Mucosa of rectum (tissue), 2 donors: ENCODE measurements around the gene ACAP1.

ENCODE experiments used
- H3K27ac ChIP-seq, 2 donors: one replicate each; pipeline ENCODE4 v1.7.0; 2013; ENCODE audit warnings: inconsistent platforms in 2 of 2, low read depth in 2 of 2, low read length in 2 of 2
- H3K27me3 ChIP-seq, 2 donors: one replicate each; pipeline ENCODE4 v1.7.0; 2013; ENCODE audit warnings: low read length in 2 of 2; ENCODE audit not compliant: control insufficient read depth in 2 of 2, insufficient read depth in 2 of 2
- H3K36me3 ChIP-seq, 2 donors: one replicate each; pipeline ENCODE4 v1.7.0; 2013; ENCODE audit warnings: low read length in 2 of 2; ENCODE audit not compliant: control insufficient read depth in 2 of 2, insufficient read depth in 2 of 2
- H3K4me1 ChIP-seq, 2 donors: one replicate each; pipeline ENCODE4 v1.7.0; 2013; ENCODE audit warnings: low read length in 2 of 2, mild to moderate bottlenecking in 1 of 2; ENCODE audit not compliant: control insufficient read depth in 2 of 2, insufficient read depth in 2 of 2
- H3K4me3 ChIP-seq, 2 donors: one replicate each; pipeline ENCODE4 v1.7.0; 2013; ENCODE audit warnings: low read length in 2 of 2
- H3K9ac ChIP-seq, 2 donors: one replicate each; pipeline ENCODE4 v1.7.0; 2013; ENCODE audit warnings: low read length in 2 of 2, low read depth in 1 of 2, mild to moderate bottlenecking in 1 of 2
- H3K9me3 ChIP-seq, 2 donors: one replicate each; pipeline ENCODE4 v1.7.0; 2013; ENCODE audit warnings: low read length in 2 of 2; ENCODE audit not compliant: control insufficient read depth in 2 of 2
- donor health status: healthy.
- donor health status: Normal muscosa, but diverticular disease.

ACAP1 gene

DNA sequence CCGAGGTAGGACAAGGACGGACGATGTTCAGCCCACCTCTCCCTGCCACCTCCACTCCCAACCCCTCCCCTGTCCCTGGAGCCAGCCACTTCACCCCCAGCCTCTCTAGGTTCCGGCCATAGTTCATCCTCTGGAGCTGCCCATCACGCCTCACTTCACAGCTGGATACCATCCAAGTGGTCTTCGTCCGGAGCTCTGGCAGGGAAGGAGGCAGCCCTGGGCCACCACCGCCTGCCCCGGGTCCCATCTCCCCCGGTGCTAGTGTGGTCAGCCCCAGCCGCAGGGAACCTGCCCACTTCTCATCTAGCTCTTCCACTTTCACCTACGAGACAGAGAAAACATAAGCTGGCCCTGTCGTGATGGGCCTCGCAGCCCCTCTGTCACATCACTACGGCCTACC is 14.9 kb upstream of the ACAP1 start:
- Histone ChIP-seq H3K9me3 (no peaks in the 10 kb centered on the region), H3K27me3 (no peaks in the 10 kb centered on the region), H3K4me3 (no peak overlapping the region), H3K4me1 (peaks cover 0 to 3% of the 10 kb centered on the region in 2 donors), H3K27ac (no peak overlapping the region), H3K9ac (no peak overlapping the region), H3K36me3 (peaks cover 51 to 72% of the 10 kb centered on the region in 2 donors)

GRCh38 chr17:7322520-7323194 is 13.7 kb upstream of the ACAP1 start:
- Histone ChIP-seq H3K27ac (no peak overlapping the region), H3K9me3 (no peaks in the 10 kb centered on the region), H3K9ac (no peak overlapping the region), H3K4me3 (no peak overlapping the region), H3K4me1 (peaks cover 0 to 3% of the 10 kb centered on the region in 2 donors), H3K36me3 (peaks cover 51 to 74% of the 10 kb centered on the region in 2 donors), H3K27me3 (no peaks in the 10 kb centered on the region)

DNA sequence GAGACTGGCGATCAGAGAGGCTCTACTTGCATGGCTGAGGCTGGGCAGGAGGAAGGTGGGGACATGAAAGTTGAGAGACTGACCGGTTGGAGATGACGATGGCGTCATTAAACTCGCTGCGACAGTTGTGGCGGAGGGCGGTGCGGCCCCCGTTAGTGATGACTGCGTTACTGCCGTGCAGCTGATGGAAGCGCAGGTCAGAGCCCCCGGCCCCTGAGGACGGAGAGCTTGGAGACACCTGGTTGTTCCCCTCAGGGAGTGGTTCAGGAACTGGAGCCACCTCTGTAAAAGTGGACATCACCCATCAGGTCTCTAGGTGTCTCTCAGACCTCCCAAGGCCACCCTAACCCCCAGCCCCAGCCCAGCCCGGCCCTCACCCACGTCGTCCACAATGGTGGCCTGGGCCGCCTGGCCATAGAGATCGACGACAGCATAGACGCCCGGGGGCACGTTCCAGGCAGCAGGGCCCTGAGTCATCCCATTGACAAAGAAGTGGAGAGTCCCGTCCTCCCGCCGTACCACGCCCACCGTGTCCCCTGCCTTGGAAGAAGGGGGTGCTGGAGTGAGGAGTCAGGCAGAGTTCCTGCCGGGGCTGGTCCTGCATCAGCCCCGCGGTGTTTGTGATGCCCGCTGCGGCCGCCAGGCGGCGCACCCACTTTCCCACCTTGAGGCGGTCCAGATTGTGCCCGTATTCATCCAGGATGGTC is 12.4 kb upstream of the ACAP1 start:
- Histone ChIP-seq H3K9ac (no peak overlapping the region), H3K4me1 (peaks cover 7 to 14% of the 10 kb centered on the region in 2 donors), H3K27ac (no peak overlapping the region), H3K9me3 (no peaks in the 10 kb centered on the region), H3K27me3 (no peaks in the 10 kb centered on the region), H3K36me3 (peaks cover 47 to 62% of the 10 kb centered on the region in 2 donors), H3K4me3 (no peak overlapping the region)

DNA sequence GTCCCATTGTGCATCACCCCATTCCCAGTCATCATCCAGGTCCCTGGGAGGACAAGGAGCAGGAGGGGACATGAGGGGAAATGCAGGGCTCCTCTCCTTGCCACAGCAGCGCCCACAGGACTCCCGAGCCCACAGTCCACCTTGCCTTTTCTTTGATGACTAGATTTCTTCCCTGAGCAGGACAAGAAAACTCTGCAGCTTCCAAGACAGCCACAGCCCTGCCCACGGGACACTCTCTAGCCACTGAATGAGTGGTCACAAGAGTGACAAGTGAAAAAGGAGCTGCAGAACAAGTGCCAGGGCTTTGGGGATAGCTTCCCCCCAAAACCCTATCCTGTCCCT is 11.9 kb upstream of the ACAP1 start:
- Histone ChIP-seq H3K4me3 (no peak overlapping the region), H3K4me1 (peaks cover 7 to 15% of the 10 kb centered on the region in 2 donors), H3K27me3 (no peaks in the 10 kb centered on the region), H3K9me3 (no peaks in the 10 kb centered on the region), H3K9ac (no peak overlapping the region), H3K27ac (no peak overlapping the region), H3K36me3 (peaks cover 45 to 59% of the 10 kb centered on the region in 2 donors)

- H3K27me3 ChIP-seq = no peaks in the 10 kb centered on the region
- peaks cover 45 to 59% of the 10 kb centered on the region in 2 donors for H3K36me3 ChIP-seq
- H3K9me3 ChIP-seq = no peaks in the 10 kb centered on the region
- no peak overlapping the region for H3K4me3 ChIP-seq
- no peak overlapping the region for H3K9ac ChIP-seq
- H3K27ac ChIP-seq = no peak overlapping the region
- H3K4me1 ChIP-seq = peaks cover 7 to 15% of the 10 kb centered on the region in 2 donors
These were observed 11.2 kb upstream of the ACAP1 start for GRCh38 chr17:7325031-7325528.

DNA sequence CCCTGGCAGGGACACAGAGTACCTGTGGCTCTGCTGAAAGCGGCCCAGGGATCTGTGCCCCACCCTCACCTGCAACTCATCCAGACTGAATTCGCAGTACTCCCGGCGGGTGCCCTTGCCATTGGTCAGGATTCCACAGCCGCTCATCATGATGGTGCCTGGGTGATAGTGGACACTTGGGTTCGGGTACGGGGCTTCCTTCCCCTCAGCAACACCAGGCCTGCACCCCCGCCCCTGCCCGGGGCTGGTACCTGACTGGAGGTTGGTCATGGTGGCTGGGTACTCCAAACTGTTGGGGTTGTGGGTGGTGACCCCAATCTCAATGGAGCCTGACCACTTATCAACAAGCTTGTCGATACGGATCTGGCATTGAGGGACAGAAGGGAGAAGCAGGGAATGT is 10.1 kb upstream of the ACAP1 start:
- no peaks in the 10 kb centered on the region for H3K27me3 ChIP-seq
- peaks cover 7 to 21% of the 10 kb centered on the region in 2 donors for H3K4me1 ChIP-seq
- H3K36me3 ChIP-seq = peaks cover 35 to 49% of the 10 kb centered on the region in 2 donors
- no peaks in the 10 kb centered on the region for H3K9me3 ChIP-seq
- no peak overlapping the region for H3K27ac ChIP-seq
- H3K4me3 ChIP-seq = no peak overlapping the region
- H3K9ac ChIP-seq = no peak overlapping the region

DNA sequence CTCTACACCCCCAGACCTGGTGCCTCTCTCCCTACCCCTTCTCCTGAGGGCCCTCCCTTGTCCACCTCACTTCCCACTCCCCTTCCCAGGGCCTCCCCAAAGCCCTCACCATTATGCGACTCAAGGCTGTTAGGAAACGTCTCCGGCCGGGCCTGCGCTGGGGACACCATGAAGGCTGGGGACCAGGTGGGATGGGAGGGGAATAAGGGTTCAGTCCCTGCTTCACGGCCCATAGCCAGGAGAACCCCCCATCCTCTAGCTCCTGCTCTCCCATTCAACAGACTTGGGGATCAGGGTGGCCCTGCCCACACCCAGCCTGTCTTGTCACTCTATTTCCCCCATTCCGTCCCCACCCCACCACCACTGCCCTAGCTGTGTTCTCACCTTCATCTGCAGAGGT is 9.3 kb upstream of the ACAP1 start:
- Histone ChIP-seq H3K9ac (no peak overlapping the region), H3K27ac (no peak overlapping the region), H3K9me3 (no peaks in the 10 kb centered on the region), H3K36me3 (peaks cover 26 to 41% of the 10 kb centered on the region in 2 donors), H3K4me3 (no peak overlapping the region), H3K27me3 (no peaks in the 10 kb centered on the region), H3K4me1 (peaks cover 7 to 24% of the 10 kb centered on the region in 2 donors)

DNA sequence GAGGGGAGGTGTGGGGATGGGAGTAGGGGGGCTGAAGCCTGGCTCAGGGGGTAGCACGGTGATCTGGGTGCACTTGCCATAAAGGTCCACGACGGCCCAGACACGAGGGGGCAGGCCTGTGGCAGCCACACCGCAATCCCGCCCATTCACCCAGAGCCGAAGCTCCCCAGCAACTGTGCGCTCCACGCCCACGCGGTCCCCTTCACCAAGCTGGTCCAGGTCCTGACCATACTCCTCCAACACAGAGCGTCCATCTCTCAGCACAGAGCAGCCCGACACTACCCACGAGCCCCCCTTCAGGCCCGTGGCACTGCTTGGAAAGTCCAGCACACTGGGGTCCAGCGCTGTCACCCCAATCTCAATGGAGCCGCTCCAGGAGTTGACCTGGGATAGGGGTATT is 8.8 kb upstream of the ACAP1 start:
- Histone ChIP-seq H3K27me3 (no peaks in the 10 kb centered on the region), H3K4me3 (no peak overlapping the region), H3K36me3 (peaks cover 22 to 36% of the 10 kb centered on the region in 2 donors), H3K4me1 (peaks cover 7 to 25% of the 10 kb centered on the region in 2 donors), H3K9ac (no peak overlapping the region), H3K27ac (no peak overlapping the region), H3K9me3 (no peaks in the 10 kb centered on the region)

GRCh38 chr17:7328009-7328408 is 8.3 kb upstream of the ACAP1 start:
- no peaks in the 10 kb centered on the region for H3K9me3 ChIP-seq
- H3K9ac ChIP-seq = no peak overlapping the region
- H3K27me3 ChIP-seq = no peaks in the 10 kb centered on the region
- H3K27ac ChIP-seq = no peak overlapping the region
- H3K4me3 ChIP-seq = peak overlapping the region in 1 of 2 donors; percentile 97
- H3K4me1 ChIP-seq = peaks cover 7 to 25% of the 10 kb centered on the region in 2 donors
- H3K36me3 ChIP-seq = peaks cover 17 to 31% of the 10 kb centered on the region in 2 donors

DNA sequence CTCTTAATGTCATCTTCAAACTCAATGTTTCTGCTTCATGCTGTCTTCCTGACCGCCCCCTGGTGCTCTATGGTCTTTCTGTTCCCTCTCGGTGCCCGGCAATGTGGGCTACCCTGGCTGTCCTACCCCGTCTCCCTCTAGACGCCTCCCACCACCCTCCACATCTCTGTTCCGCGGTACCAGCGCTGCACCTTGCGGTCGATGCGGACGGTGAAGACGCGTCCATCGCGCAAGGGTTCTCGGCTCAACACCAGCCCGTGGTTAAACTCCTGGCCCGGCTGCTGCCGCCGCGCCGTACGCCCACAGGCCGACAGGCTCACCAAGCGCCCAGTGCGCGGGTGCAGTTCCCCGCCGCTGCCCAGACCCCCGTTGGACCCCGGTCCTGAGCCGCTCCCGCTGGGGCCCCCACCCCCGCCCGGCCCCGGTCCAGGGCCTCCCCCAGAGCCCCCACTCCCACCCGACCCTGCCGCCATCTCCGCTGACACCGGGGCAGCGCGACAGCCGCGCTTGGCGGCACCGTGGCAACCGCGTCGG is 7.4 kb upstream of the ACAP1 start, which contains the start of gene NEURL4:
TSS of gene NEURL4 (minus strand) at position 496 of the 534 bp plus-strand sequence. CDS start at position 473, 23 bp downstream.
- Histone ChIP-seq H3K36me3 (peaks cover 8 to 23% of the 10 kb centered on the region in 2 donors), H3K4me3 (peak within 1 kb of the TSS; percentile 95 to 97), H3K27me3 (no peaks in the 10 kb centered on the region), H3K4me1 (peaks cover 7 to 25% of the 10 kb centered on the region in 2 donors), H3K27ac (peak within 1 kb of the TSS; percentile 92 to 96), H3K9ac (peak within 1 kb of the TSS; percentile 86 to 89), H3K9me3 (no peaks in the 10 kb centered on the region)
